Endodermal cell (in vitro differentiated cells): ENCODE results near the gene TTLL10. TPM values are rescaled to one million over a fixed set of nuclear protein-coding genes. Genes with fewer than 3 reads are reported as not detected.
"Not testable (repeated sequence)": the region's sequence is repeated elsewhere in the genome, so short reads cannot be mapped to it uniquely, and the experiment has no call there.

Experiments
- DNase-seq: peaks from one replicate; pipeline ENCODE4 v3.0.0-alpha.2; 2017
- H3K27ac ChIP-seq: 2 replicates; pipeline ENCODE4 v1.5.1; 2013; ENCODE audit warnings: mild to moderate bottlenecking, low read depth, low read length, moderate library complexity
- H3K27me3 ChIP-seq: 2 replicates; pipeline ENCODE4 v1.6.1; 2013; ENCODE audit warnings: mild to moderate bottlenecking, low read length, moderate library complexity; ENCODE audit not compliant: insufficient read depth, control insufficient read depth, poor library complexity, severe bottlenecking
- H3K36me3 ChIP-seq: 2 replicates; pipeline ENCODE4 v1.7.0; 2013; ENCODE audit warnings: mild to moderate bottlenecking, low read length, moderate library complexity; ENCODE audit not compliant: control insufficient read depth, insufficient read depth
- H3K4me1 ChIP-seq: one replicate; pipeline ENCODE4 v1.7.0; 2013; ENCODE audit warnings: low read length; ENCODE audit not compliant: control insufficient read depth, insufficient read depth
- H3K4me3 ChIP-seq: 2 replicates; pipeline ENCODE4 v1.5.1; 2013; ENCODE audit warnings: mild to moderate bottlenecking, low read length, moderate library complexity
- H3K9ac ChIP-seq: 2 replicates; pipeline ENCODE4 v1.6.1; 2013; ENCODE audit warnings: mild to moderate bottlenecking, low read length, moderate library complexity; ENCODE audit not compliant: poor library complexity, severe bottlenecking; ENCODE audit errors: extremely low read depth
- H3K9me3 ChIP-seq: 2 replicates; pipeline ENCODE4 v1.6.1; 2013; ENCODE audit warnings: mild to moderate bottlenecking, low read length, moderate library complexity; ENCODE audit not compliant: control insufficient read depth
- H3K27ac Mint-ChIP-seq: 2 replicates; pipeline ENCODE4 v1.8.0; 2020; ENCODE audit warnings: mixed read lengths
- H3K27me3 Mint-ChIP-seq: 2 replicates; pipeline ENCODE4 v1.8.0; 2021; ENCODE audit warnings: mild to moderate bottlenecking, mixed read lengths; ENCODE audit not compliant: insufficient read depth
- H3K36me3 Mint-ChIP-seq: 2 replicates; pipeline ENCODE4 v1.8.0; 2020; ENCODE audit warnings: low read depth, mixed read lengths
- H3K4me1 Mint-ChIP-seq: 2 replicates; pipeline ENCODE4 v1.8.0; 2020; ENCODE audit warnings: mixed read lengths
- H3K4me3 Mint-ChIP-seq: 2 replicates; pipeline ENCODE4 v1.8.0; 2020; ENCODE audit warnings: mild to moderate bottlenecking, moderate library complexity, mixed read lengths
- H3K9me3 Mint-ChIP-seq: 2 replicates; pipeline ENCODE4 v1.8.0; 2020; ENCODE audit warnings: mild to moderate bottlenecking, mixed read lengths
- WGBS, 2 experiments: methylation state at CpG; one replicate each; pipeline versions ENCODE4 v1.1.5 to v1.1.7; 2013; ENCODE audit warnings: missing lambda C conversion rate in 2 of 2, mixed read lengths in 1 of 2; ENCODE audit not compliant: insufficient coverage in 1 of 2, insufficient read length in 1 of 2; 5-methylcytosine and 5-hydroxymethylcytosine counted together
- total RNA-seq, 2 donors: library from RNA; stranded (reverse); fragmentation: NEBNext Ultra II Directional in 1 of 2; extraction: Animal tissue kit (Norgen Biotek cat#: 25700) in 1 of 2; gene quantifications; 2 replicates in 1 of 2; 3 replicates in 1 of 2; pipeline ENCODE4 v1.2.1, GENCODE V29; 2021
- TF ChIP-seq, protein P1 (sequence below): fragments of 200-600 bp; sonication (generic); conservative IDR thresholded peaks from 2 replicates; pipeline ENCODE4 v1.5.0; 2021; ENCODE audit warnings: antibody characterized with exemption, mild to moderate bottlenecking

TTLL10 gene
- total RNA-seq, 2 donors from 2014 or later: 0.93 to 1.2 TPM

DNA sequence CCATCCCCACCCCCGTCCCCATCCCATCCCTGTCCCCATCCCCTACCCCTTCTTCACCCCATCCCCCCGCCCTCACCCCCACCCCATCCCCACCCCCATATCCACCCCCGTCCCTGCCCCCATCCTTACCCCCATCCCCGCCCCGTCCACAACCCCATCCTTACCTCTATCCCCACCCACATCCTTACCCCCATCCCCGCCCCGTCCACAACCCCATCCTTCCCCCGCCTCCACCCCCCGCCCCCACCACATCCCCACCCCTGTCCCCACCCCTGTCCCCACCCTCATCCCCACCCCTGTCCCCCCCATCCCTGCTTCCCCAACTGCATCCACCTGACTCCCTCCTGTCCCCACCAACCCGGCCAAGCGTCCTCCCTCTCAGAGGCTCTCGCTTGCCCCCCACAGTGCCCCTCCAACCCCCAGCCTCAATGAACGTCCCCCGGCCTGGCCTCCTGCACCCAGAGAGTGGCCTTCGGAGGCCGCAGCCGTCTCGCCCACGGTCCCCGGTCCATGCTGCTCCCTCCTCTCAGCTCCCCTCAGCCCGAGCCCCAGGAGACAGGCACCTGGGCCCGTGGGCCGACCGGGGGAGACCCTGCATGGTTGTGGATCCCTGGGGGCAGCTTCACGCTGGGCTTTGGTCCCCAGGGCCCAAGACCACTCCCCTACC is 32.3 kb upstream of the TTLL10 start:
- 75 to 84% methylated on average over 8 to 16 of the region's 25 CpGs for WGBS, 2 experiments

DNA sequence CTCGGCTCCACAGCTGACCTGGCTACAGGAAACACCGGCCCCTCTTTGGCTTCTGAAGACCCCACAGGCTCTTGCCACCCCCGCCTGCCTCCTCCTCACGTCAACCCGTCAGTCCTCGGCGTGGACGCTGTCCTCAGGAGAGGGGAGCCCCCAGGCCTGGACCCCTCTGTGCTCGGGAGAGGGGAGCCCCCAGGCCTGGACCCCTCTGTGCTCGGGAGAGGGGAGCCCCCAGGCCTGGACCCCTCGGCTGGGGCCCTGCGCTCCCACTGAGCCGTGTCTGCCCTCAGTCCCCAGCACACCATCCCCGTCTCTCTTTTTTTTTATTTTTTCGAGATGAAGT is 31.8 kb upstream of the TTLL10 start:
- peaks cover 1% of the 10 kb centered on the region for H3K4me1 Mint-ChIP-seq
- Histone ChIP-seq H3K9me3 (no peaks in the 10 kb centered on the region), H3K4me1 (no peaks in the 10 kb centered on the region), H3K36me3 (no peaks in the 10 kb centered on the region), H3K27ac (no peak overlapping the region), H3K27me3 (no peaks in the 10 kb centered on the region), H3K4me3 (no peak overlapping the region), H3K9ac (no peak overlapping the region)
- H3K27me3 Mint-ChIP-seq: peaks cover 7% of the 10 kb centered on the region
- no peaks in the 10 kb centered on the region for H3K36me3 Mint-ChIP-seq
- no peak overlapping the region for H3K4me3 Mint-ChIP-seq
- H3K27ac Mint-ChIP-seq: no peak overlapping the region
- TF ChIP-seq, protein P1, sequence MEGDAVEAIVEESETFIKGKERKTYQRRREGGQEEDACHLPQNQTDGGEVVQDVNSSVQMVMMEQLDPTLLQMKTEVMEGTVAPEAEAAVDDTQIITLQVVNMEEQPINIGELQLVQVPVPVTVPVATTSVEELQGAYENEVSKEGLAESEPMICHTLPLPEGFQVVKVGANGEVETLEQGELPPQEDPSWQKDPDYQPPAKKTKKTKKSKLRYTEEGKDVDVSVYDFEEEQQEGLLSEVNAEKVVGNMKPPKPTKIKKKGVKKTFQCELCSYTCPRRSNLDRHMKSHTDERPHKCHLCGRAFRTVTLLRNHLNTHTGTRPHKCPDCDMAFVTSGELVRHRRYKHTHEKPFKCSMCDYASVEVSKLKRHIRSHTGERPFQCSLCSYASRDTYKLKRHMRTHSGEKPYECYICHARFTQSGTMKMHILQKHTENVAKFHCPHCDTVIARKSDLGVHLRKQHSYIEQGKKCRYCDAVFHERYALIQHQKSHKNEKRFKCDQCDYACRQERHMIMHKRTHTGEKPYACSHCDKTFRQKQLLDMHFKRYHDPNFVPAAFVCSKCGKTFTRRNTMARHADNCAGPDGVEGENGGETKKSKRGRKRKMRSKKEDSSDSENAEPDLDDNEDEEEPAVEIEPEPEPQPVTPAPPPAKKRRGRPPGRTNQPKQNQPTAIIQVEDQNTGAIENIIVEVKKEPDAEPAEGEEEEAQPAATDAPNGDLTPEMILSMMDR: no peak
- 88 to 90% methylated on average over 8 to 15 of the region's 15 CpGs for WGBS, 2 experiments
- no peaks in the 10 kb centered on the region for H3K9me3 Mint-ChIP-seq
- DNase-seq: no peak

More for the DNA sequence above, 32.3 kb upstream of the TTLL10 start:
- Histone ChIP-seq H3K27me3 (no peaks in the 10 kb centered on the region), H3K9ac (no peak overlapping the region), H3K4me3 (no peak overlapping the region), H3K27ac (no peak overlapping the region), H3K4me1 (no peaks in the 10 kb centered on the region), H3K9me3 (no peaks in the 10 kb centered on the region), H3K36me3 (no peaks in the 10 kb centered on the region)
- Mint-ChIP-seq H3K36me3 (no peaks in the 10 kb centered on the region), H3K27me3 (peaks cover 7% of the 10 kb centered on the region), H3K9me3 (no peaks in the 10 kb centered on the region), H3K4me1 (peaks cover 1% of the 10 kb centered on the region), H3K4me3 (no peak overlapping the region), H3K27ac (no peak overlapping the region)
- TF ChIP-seq, protein P1: no peak
- no peak for DNase-seq

DNA sequence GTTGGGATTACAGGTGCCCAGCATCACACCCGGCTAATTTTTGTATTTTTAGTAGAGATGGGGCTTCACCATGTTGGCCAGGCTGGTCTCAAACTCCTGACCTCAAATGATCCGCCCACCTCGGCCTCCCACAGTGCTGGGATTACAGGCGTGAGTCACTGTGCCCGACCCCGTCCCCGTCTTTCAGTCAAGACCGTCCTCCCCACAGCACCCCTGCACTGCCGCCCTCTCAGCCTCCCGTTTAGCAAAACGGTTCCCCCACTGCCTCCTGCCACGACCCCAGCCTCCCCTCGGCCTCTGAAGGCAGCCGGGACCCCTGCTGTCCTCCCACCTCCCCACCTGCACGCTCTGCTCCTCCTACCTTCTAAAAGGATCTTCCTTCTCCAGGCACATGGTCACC is 31.3 kb upstream of the TTLL10 start:
- not testable (repeated sequence) for H3K27me3 ChIP-seq, H3K36me3 Mint-ChIP-seq, H3K9me3 Mint-ChIP-seq, H3K9ac ChIP-seq, H3K4me1 ChIP-seq, H3K9me3 ChIP-seq, DNase-seq, H3K36me3 ChIP-seq, H3K4me3 Mint-ChIP-seq, H3K27ac ChIP-seq, H3K27me3 Mint-ChIP-seq, H3K4me1 Mint-ChIP-seq, H3K4me3 ChIP-seq
- H3K27ac Mint-ChIP-seq: peak overlapping the region; percentile 44
- 49 to 70% methylated on average over 9 to 15 of the region's 15 CpGs for WGBS, 2 experiments

DNA sequence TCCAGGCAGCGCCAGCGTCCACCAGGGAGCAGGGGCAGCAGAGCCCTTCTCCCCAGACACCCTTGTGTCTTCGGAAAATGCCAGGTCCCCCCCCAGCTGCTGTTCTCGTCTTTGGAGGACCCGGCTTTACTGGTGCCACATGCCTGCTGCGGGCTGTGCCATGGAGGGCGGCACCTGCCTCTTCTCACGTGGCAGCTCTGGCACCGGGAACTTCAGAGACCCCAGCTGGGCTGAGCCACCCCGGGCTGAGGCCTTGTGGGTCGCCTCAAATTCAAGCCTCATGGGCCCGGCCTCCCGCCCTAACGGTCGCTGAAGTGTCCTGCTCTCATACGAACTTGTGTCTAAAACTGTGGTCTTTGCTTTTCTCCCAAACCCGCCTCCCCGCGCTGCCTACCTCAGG is 30.8 kb upstream of the TTLL10 start:
- TF ChIP-seq, protein P1: no peak
- Mint-ChIP-seq H3K27ac (no peak overlapping the region), H3K4me1 (peaks cover 1% of the 10 kb centered on the region), H3K9me3 (no peaks in the 10 kb centered on the region), H3K4me3 (no peak overlapping the region), H3K27me3 (peaks cover 5% of the 10 kb centered on the region), H3K36me3 (no peaks in the 10 kb centered on the region)
- Histone ChIP-seq H3K4me1 (no peaks in the 10 kb centered on the region), H3K9me3 (no peaks in the 10 kb centered on the region), H3K9ac (no peak overlapping the region), H3K27ac (no peak overlapping the region), H3K27me3 (no peaks in the 10 kb centered on the region), H3K36me3 (no peaks in the 10 kb centered on the region), H3K4me3 (no peak overlapping the region)
- no peak for DNase-seq
- WGBS, 2 experiments: 91 to 97% methylated on average over 16 to 19 of the region's 19 CpGs
